ENCODE measurements around the gene PRDM16.

PRDM16 gene

DNA sequence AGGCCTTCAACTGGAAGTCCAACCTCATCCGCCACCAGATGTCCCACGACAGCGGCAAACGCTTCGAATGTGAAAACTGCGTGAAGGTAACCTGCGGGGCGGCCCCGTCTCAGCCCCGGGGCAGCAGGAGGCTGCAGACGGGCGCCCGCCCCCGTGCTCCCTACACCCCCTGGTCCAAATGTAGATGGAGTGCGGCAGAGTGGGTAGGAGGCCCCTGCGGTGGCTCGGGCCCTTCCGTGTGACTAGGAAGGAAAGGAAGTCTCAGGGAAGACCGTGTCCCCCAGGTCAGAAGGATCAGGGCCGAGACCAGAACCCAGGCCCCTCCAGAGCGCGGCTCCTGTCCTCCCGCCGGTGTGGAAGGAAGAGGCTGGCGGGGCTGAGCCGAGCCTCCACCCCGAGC lies 335.8 kb downstream of the PRDM16 start:
- no peak overlapping the region for H2BK12ac ChIP-seq (ENCODE audit: low read length)
- H3K79me1 ChIP-seq (ENCODE audit: low read depth, low read length) = peaks cover 11% of the 10 kb centered on the region
- H3K4me3 ChIP-seq (ENCODE audit: low read length in 2 of 2) = no peak overlapping the region
- peak overlapping the region; percentile 79 for H3K14ac ChIP-seq (ENCODE audit: low read length)
- H2BK15ac ChIP-seq (ENCODE audit: low read length) = no peak overlapping the region
- peak overlapping the region; percentile 46 for H3K18ac ChIP-seq (ENCODE audit: low read length)
- H2BK120ac ChIP-seq (ENCODE audit: low read depth, low read length) = no peak overlapping the region
- H3K9ac ChIP-seq (ENCODE audit: low read depth, low read length, poor library complexity) = peak overlapping the region; percentile 18
- no peak overlapping the region for H3K4ac ChIP-seq (ENCODE audit: low read length)
- no peak overlapping the region for H3K27ac ChIP-seq (replicated peaks; ENCODE audit: low read length)
- H2BK5ac ChIP-seq (ENCODE audit: low read length) = peak overlapping the region; percentile 16
- peaks cover 0 to 10% of the 10 kb centered on the region in 2 donors for H3K36me3 ChIP-seq (replicated peaks in 1 of 2; ENCODE audit: control insufficient read depth in 2 of 2, insufficient read depth in 2 of 2, low read length in 2 of 2)
- H3K4me2 ChIP-seq (ENCODE audit: insufficient read depth, low read length, poor library complexity, severe bottlenecking) = no peak overlapping the region
- no peak overlapping the region for H4K8ac ChIP-seq (ENCODE audit: low read depth, low read length)
- peaks cover 0 to 22% (median 1%) of the 10 kb centered on the region in 3 experiments for H3K27me3 ChIP-seq (ENCODE audit: control insufficient read depth in 3 of 3, insufficient read depth in 3 of 3, low read depth in 1 of 3, low read length in 3 of 3)
- H2AK5ac ChIP-seq (ENCODE audit: low read depth, low read length) = no peak overlapping the region
- no peak overlapping the region for H4K91ac ChIP-seq (ENCODE audit: low read depth, low read length, poor library complexity)
- H2AFZ ChIP-seq (ENCODE audit: low read length) = no peak overlapping the region
- DNase-seq (ENCODE audit: low spot score) = no peak
- H3K9me3 ChIP-seq (replicated peaks in 1 of 2; ENCODE audit: control insufficient read depth in 2 of 2, insufficient read depth in 1 of 2, low read depth in 1 of 2, low read length in 2 of 2) = peaks cover 0 to 4% of the 10 kb centered on the region in 2 donors
- no CpG with 5 or more reads among the region's 27 CpGs for WGBS, 2 donors (ENCODE audit: extremely low coverage in 2 of 2, insufficient read length in 2 of 2, insufficient replicate concordance in 1 of 2)
- peaks cover 0 to 8% of the 10 kb centered on the region in 2 donors for H3K4me1 ChIP-seq (ENCODE audit: control insufficient read depth in 2 of 2, insufficient read depth in 1 of 2, low read depth in 1 of 2, low read length in 2 of 2)
- H3K23ac ChIP-seq (ENCODE audit: low read depth, low read length, poor library complexity) = peak overlapping the region; percentile 63

DNA sequence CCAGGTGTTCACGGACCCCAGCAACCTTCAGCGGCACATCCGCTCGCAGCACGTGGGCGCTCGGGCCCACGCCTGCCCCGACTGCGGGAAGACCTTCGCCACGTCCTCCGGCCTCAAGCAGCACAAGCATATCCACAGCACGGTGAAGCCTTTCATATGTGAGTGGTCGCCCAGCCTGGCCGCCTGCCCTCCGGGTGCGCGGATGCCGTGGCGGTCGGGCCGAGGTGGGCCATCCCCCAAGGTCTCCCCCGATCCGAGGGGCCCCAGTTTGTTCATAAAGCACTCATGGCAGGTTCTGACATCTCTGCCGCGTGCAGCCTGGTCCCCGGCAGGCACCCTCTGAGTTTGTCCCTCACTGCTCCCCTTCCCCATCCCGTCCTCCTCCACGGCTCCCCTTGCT lies 336.5 kb downstream of the PRDM16 start:
- H3K9me3 ChIP-seq (replicated peaks in 1 of 2; ENCODE audit: control insufficient read depth in 2 of 2, insufficient read depth in 1 of 2, low read depth in 1 of 2, low read length in 2 of 2) = peaks cover 0 to 4% of the 10 kb centered on the region in 2 donors
- H3K27ac ChIP-seq (replicated peaks; ENCODE audit: low read length) = no peak overlapping the region
- H3K18ac ChIP-seq (ENCODE audit: low read length) = no peak overlapping the region
- no peak overlapping the region for H2BK12ac ChIP-seq (ENCODE audit: low read length)
- H2AK5ac ChIP-seq (ENCODE audit: low read depth, low read length) = peak overlapping the region; percentile 40
- H3K23ac ChIP-seq (ENCODE audit: low read depth, low read length, poor library complexity) = peak overlapping the region; percentile 49
- H3K9ac ChIP-seq (ENCODE audit: low read depth, low read length, poor library complexity) = peak overlapping the region; percentile 79
- H3K4ac ChIP-seq (ENCODE audit: low read length) = no peak overlapping the region
- H3K14ac ChIP-seq (ENCODE audit: low read length) = no peak overlapping the region
- H4K91ac ChIP-seq (ENCODE audit: low read depth, low read length, poor library complexity) = no peak overlapping the region
- no peak overlapping the region for H3K4me2 ChIP-seq (ENCODE audit: insufficient read depth, low read length, poor library complexity, severe bottlenecking)
- WGBS, 2 donors (ENCODE audit: extremely low coverage in 2 of 2, insufficient read length in 2 of 2, insufficient replicate concordance in 1 of 2) = no CpG with 5 or more reads among the region's 30 CpGs
- H3K4me3 ChIP-seq (ENCODE audit: low read length in 2 of 2) = no peak overlapping the region
- H2BK120ac ChIP-seq (ENCODE audit: low read depth, low read length) = no peak overlapping the region
- H3K27me3 ChIP-seq (ENCODE audit: control insufficient read depth in 3 of 3, insufficient read depth in 3 of 3, low read depth in 1 of 3, low read length in 3 of 3) = peaks cover 0 to 19% (median 1%) of the 10 kb centered on the region in 3 experiments
- no peak overlapping the region for H4K8ac ChIP-seq (ENCODE audit: low read depth, low read length)
- H2AFZ ChIP-seq (ENCODE audit: low read length) = no peak overlapping the region
- no peak for DNase-seq (ENCODE audit: low spot score)
- peaks cover 0 to 10% of the 10 kb centered on the region in 2 donors for H3K4me1 ChIP-seq (ENCODE audit: control insufficient read depth in 2 of 2, insufficient read depth in 1 of 2, low read depth in 1 of 2, low read length in 2 of 2)
- H2BK15ac ChIP-seq (ENCODE audit: low read length) = no peak overlapping the region
- H2BK5ac ChIP-seq (ENCODE audit: low read length) = peak overlapping the region; percentile 16
- H3K79me1 ChIP-seq (ENCODE audit: low read depth, low read length) = peaks cover 11% of the 10 kb centered on the region
- peaks cover 0 to 10% of the 10 kb centered on the region in 2 donors for H3K36me3 ChIP-seq (replicated peaks in 1 of 2; ENCODE audit: control insufficient read depth in 2 of 2, insufficient read depth in 2 of 2, low read length in 2 of 2)

DNA sequence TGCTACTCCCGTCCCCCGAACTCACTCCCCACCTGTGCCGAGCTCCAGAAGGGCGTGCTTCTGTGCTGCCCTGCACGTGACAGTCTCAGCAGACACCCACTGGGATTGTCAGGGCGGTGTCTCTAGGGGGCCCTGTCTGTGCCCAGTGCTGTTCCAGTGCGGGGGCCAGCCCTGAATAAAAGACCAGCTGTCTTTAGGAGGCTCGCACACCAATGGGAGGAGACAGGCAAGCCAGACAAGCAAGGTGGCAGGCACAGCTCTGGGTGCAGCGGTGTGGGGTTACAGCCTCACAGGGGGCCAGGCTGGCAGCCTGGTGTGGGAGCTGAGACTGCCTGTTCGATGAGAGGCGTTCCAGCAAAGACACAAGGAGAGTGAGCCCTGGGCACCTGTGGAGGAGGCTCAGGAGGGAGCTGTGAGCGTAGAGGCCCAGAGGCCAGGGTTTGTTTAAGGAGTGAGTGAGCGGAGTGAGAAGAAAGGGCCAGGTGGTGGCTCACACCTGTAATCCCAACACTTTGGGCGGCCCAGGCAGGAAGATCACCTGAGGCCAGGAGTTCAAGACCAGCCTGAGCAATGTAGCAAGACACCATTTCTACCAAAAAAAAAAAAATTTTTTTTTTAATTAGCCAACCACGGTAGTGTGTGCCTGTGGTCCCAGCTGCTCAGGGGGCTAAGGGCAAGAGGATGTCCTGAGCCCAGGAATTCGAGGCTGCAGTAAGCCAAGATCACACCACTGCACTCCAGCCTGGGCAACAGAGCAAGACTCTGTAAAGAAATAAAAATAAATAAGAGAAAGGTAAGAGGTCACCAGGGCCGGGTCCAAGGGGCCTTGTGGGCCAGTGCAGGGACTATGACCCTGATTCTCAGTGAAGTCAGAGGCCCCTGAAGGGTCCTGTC lies 337.2 kb downstream of the PRDM16 start:
- H2BK120ac ChIP-seq (ENCODE audit: low read depth, low read length) = no peak overlapping the region
- no peak overlapping the region for H2BK15ac ChIP-seq (ENCODE audit: low read length)
- peak overlapping the region; percentile 8 for H2BK12ac ChIP-seq (ENCODE audit: low read length)
- peak overlapping the region; percentile 40 for H2AK5ac ChIP-seq (ENCODE audit: low read depth, low read length)
- no peak overlapping the region for H3K4me3 ChIP-seq (ENCODE audit: low read length in 2 of 2)
- H3K23ac ChIP-seq (ENCODE audit: low read depth, low read length, poor library complexity) = peak overlapping the region; percentile 49
- H3K18ac ChIP-seq (ENCODE audit: low read length) = no peak overlapping the region
- peaks cover 0 to 19% (median 1%) of the 10 kb centered on the region in 3 experiments for H3K27me3 ChIP-seq (ENCODE audit: control insufficient read depth in 3 of 3, insufficient read depth in 3 of 3, low read depth in 1 of 3, low read length in 3 of 3)
- no peak overlapping the region for H4K8ac ChIP-seq (ENCODE audit: low read depth, low read length)
- no peak overlapping the region for H4K91ac ChIP-seq (ENCODE audit: low read depth, low read length, poor library complexity)
- no peak for DNase-seq (ENCODE audit: low spot score)
- peaks cover 11% of the 10 kb centered on the region for H3K79me1 ChIP-seq (ENCODE audit: low read depth, low read length)
- peaks cover 0 to 10% of the 10 kb centered on the region in 2 donors for H3K36me3 ChIP-seq (replicated peaks in 1 of 2; ENCODE audit: control insufficient read depth in 2 of 2, insufficient read depth in 2 of 2, low read length in 2 of 2)
- H3K4me1 ChIP-seq (ENCODE audit: control insufficient read depth in 2 of 2, insufficient read depth in 1 of 2, low read depth in 1 of 2, low read length in 2 of 2) = peaks cover 0 to 9% of the 10 kb centered on the region in 2 donors
- H3K27ac ChIP-seq (replicated peaks; ENCODE audit: low read length) = no peak overlapping the region
- H2AFZ ChIP-seq (ENCODE audit: low read length) = no peak overlapping the region
- H2BK5ac ChIP-seq (ENCODE audit: low read length) = peak overlapping the region; percentile 16
- no CpG with 5 or more reads among the region's 17 CpGs for WGBS, 2 donors (ENCODE audit: extremely low coverage in 2 of 2, insufficient read length in 2 of 2, insufficient replicate concordance in 1 of 2)
- peaks cover 0 to 4% of the 10 kb centered on the region in 2 donors for H3K9me3 ChIP-seq (replicated peaks in 1 of 2; ENCODE audit: control insufficient read depth in 2 of 2, insufficient read depth in 1 of 2, low read depth in 1 of 2, low read length in 2 of 2)
- no peak overlapping the region for H3K4ac ChIP-seq (ENCODE audit: low read length)
- peak overlapping the region; percentile 78 for H3K14ac ChIP-seq (ENCODE audit: low read length)
- no peak overlapping the region for H3K9ac ChIP-seq (ENCODE audit: low read depth, low read length, poor library complexity)
- H3K4me2 ChIP-seq (ENCODE audit: insufficient read depth, low read length, poor library complexity, severe bottlenecking) = no peak overlapping the region

DNA sequence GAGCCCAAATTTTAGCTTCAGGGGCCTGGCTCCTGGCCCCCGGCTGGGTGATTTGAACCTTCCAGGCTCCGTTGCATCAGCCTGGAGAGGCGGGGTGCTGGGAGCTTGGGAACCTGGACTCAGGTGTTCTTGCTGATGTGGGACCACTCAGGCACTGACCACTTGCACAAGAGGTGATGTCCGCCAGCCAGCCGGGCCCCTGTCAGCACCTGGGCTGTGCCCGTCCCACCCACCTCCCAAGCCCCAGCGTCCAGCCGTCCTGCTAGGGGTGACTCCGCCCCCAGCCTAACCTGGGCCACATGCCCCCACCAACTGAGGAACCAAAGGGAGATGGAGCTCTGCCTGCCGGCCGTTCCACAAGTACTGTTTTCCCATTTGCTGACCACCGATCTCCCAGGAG lies 338.0 kb downstream of the PRDM16 start:
- Histone ChIP-seq H3K27me3 (ENCODE audit: control insufficient read depth in 3 of 3, insufficient read depth in 3 of 3, low read depth in 1 of 3, low read length in 3 of 3) (peaks cover 0 to 19% (median 1%) of the 10 kb centered on the region in 3 experiments), H3K4me3 (ENCODE audit: low read length in 2 of 2) (no peak overlapping the region), H3K4me1 (ENCODE audit: control insufficient read depth in 2 of 2, insufficient read depth in 1 of 2, low read depth in 1 of 2, low read length in 2 of 2) (peaks cover 0 to 7% of the 10 kb centered on the region in 2 donors), H3K18ac (ENCODE audit: low read length) (peak overlapping the region; percentile 44), H2AK5ac (ENCODE audit: low read depth, low read length) (peak overlapping the region; percentile 50), H2BK15ac (ENCODE audit: low read length) (no peak overlapping the region), H3K4ac (ENCODE audit: low read length) (no peak overlapping the region), H3K79me1 (ENCODE audit: low read depth, low read length) (peaks cover 11% of the 10 kb centered on the region), H3K4me2 (ENCODE audit: insufficient read depth, low read length, poor library complexity, severe bottlenecking) (no peak overlapping the region), H3K9me3 (replicated peaks in 1 of 2; ENCODE audit: control insufficient read depth in 2 of 2, insufficient read depth in 1 of 2, low read depth in 1 of 2, low read length in 2 of 2) (peaks cover 0 to 4% of the 10 kb centered on the region in 2 donors), H3K9ac (ENCODE audit: low read depth, low read length, poor library complexity) (no peak overlapping the region), H3K14ac (ENCODE audit: low read length) (no peak overlapping the region), H4K91ac (ENCODE audit: low read depth, low read length, poor library complexity) (no peak overlapping the region), H3K36me3 (replicated peaks in 1 of 2; ENCODE audit: control insufficient read depth in 2 of 2, insufficient read depth in 2 of 2, low read length in 2 of 2) (peaks cover 0 to 5% of the 10 kb centered on the region in 2 donors), H2BK5ac (ENCODE audit: low read length) (no peak overlapping the region), H4K8ac (ENCODE audit: low read depth, low read length) (no peak overlapping the region), H2AFZ (ENCODE audit: low read length) (no peak overlapping the region), H3K23ac (ENCODE audit: low read depth, low read length, poor library complexity) (peak overlapping the region; percentile 47), H2BK120ac (ENCODE audit: low read depth, low read length) (no peak overlapping the region), H3K27ac (replicated peaks; ENCODE audit: low read length) (no peak overlapping the region), H2BK12ac (ENCODE audit: low read length) (no peak overlapping the region)
- DNase-seq (ENCODE audit: low spot score) = no peak
- no CpG with 5 or more reads among the region's 12 CpGs for WGBS, 2 donors (ENCODE audit: extremely low coverage in 2 of 2, insufficient read length in 2 of 2, insufficient replicate concordance in 1 of 2)

All from neuronal stem cell (in vitro differentiated cells).